ENCODE measurements around the gene SNX25.
A peak's percentile ranks its signal among the peaks of the same experiment; 100 is the strongest.

DNA sequence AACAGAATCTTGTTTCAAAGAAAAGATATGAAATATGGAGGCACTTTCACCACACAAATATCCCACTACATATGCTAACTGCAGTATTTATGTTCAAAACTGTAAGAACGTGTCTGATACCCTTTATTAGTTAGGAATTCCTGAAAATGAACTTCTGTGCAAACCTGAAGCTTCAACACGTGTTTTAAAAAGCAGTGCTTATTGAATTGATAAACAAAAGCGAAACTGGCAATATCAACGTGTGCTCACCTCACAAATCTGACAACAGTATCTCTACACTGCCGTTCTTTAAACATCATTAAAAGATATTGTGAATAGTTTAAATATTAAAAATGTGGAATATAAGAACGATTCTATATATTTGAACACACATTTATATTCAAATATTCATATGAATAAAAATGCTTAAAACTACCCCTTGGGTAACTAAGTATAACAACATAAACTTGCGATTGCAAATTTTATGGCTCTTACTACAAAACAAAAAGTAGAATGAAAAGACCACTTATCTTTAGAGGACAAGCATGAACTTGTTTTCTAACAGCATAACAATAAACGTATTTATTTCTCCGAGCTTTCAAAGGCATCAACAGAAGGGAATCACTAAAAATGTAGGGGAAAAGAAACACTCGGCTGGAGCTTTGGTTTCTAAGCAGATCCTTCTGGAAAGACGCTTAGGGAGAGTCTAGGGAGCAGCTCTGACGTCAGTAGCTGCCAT, 186.0 kb downstream of the SNX25 start, which contains the start of gene LRP2BP:
- TF ChIP-seq, protein P1, sequence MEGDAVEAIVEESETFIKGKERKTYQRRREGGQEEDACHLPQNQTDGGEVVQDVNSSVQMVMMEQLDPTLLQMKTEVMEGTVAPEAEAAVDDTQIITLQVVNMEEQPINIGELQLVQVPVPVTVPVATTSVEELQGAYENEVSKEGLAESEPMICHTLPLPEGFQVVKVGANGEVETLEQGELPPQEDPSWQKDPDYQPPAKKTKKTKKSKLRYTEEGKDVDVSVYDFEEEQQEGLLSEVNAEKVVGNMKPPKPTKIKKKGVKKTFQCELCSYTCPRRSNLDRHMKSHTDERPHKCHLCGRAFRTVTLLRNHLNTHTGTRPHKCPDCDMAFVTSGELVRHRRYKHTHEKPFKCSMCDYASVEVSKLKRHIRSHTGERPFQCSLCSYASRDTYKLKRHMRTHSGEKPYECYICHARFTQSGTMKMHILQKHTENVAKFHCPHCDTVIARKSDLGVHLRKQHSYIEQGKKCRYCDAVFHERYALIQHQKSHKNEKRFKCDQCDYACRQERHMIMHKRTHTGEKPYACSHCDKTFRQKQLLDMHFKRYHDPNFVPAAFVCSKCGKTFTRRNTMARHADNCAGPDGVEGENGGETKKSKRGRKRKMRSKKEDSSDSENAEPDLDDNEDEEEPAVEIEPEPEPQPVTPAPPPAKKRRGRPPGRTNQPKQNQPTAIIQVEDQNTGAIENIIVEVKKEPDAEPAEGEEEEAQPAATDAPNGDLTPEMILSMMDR (IDR thresholded peaks at IDR 0.05) = no peak
- TF ChIP-seq EP300 (IDR thresholded peaks at IDR 0.05) = peak in 1 of 4 donors; percentile 58
- TF ChIP-seq POLR2A (IDR thresholded peaks at IDR 0.05) = no peak
- no peak for TF ChIP-seq POLR2AphosphoS5 (IDR thresholded peaks at IDR 0.05)
